NCI-H748 (cell line): ENCODE results near the gene EFNA5.

Experiments
- DNase-seq: peaks from one replicate; lab custom pipeline; 2025; ENCODE audit not compliant: unreplicated experiment; lab: John Stamatoyannopoulos, UW

Gene EFNA5

DNA sequence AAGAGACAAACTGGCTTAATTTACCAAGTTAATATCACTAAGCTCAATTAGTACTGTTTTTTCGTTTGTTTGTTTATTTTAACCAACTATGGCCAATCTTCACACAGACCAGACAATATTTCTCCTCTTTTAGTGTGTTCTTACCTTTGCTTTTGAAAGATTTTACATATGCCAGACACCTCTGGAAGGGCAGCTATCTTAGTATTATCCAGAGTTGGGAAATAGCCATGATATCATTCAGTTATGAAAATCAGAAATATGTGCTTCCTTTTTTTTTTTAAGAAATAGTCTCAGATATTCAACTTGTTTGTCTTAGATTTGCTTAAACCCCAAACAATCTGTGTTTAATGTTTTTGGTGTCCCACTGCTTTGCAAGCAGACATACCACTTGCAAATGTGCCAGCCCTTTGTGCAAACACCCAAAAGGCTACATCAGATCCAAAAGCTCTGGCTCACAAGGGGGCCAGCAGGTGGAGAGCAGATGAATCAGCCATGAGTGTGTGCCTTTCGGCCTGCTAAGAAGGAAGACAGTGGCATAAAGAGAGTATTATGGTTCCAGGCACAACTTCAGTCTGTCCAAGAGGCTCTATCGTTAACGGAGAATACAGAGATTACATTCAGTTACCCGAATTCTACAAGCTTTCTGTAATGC is 147.6 kb downstream of the EFNA5 start:
- DNase-seq: no peak

DNA sequence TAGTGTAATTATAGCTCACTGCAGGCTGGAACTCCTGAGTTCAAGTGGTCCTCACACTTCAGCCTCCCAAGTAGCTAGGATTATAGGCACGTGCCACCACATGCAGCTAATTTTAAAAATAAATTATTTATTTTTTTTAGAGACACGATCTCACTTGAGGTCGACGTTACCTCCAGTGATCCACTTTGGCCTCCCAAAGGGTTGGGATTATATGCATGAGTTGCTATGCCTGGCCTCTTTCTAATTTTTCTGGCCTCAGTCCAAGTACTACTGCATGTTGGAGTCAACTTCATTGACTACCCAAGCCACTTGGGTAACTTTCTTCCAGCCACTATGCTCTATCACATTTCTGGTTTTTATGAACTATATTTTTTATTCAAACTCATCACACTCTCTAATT is 148.3 kb downstream of the EFNA5 start:
- no peak for DNase-seq

DNA sequence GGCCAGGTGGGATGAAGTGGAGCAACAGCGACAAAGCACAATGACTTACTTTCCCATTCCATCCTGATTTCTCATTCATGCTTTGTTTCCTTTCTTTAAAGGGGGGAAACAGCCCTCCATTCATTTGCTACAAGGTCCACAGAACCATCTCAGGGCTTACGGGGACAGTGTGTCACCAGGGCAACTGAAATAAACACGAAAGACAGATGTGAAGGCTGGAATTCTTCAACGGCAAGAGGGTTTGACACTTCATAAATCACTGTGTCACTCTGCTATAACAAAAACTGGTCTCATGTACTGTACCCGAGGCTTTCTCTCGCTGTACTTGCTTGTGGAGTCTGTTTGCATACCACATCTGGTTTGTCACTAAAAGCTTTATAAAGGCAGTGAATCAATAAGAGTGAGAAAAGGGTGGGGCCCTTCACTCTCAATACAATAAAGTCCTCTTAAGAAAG is 150.8 kb downstream of the EFNA5 start:
- DNase-seq: peak; percentile 91

DNA sequence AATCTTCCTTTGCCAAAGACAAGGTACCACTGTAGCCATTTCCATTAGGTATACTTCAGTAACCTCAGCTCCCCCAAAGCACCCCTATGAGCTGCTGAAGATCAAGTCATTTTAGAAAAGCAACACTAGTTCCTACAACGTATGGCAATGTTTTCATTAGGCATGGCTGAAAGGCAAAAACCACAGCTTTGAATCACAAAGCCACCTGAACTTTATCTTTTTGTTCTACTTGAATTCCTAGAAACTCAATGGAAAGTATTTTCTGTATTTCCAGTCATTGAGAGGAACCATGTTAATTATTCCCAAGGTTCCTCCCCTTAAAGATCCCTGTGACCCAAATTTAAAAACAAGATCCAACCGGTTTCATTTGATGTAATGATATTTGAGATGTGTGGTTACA is 152.1 kb downstream of the EFNA5 start:
- no peak for DNase-seq

DNA sequence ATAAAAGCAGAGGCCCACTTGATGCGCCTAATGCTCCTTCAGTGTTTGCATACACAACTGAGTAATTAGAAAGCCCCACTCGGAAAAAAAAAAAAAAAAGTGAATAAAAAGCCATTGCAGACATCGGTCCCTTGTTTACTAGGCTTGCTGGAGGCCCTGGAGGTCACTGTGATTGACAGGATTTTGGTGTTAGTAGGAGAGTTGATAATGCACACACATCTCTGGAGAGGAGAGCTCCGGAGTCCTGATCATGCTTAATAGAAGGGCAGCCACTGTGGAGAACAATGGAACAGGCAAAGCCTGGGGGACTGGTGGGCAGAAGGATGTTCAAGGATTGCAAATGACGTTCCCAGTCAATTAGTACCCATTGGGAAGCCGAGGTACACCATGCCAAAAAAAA is 152.5 kb downstream of the EFNA5 start:
- DNase-seq: peak; percentile 79

DNA sequence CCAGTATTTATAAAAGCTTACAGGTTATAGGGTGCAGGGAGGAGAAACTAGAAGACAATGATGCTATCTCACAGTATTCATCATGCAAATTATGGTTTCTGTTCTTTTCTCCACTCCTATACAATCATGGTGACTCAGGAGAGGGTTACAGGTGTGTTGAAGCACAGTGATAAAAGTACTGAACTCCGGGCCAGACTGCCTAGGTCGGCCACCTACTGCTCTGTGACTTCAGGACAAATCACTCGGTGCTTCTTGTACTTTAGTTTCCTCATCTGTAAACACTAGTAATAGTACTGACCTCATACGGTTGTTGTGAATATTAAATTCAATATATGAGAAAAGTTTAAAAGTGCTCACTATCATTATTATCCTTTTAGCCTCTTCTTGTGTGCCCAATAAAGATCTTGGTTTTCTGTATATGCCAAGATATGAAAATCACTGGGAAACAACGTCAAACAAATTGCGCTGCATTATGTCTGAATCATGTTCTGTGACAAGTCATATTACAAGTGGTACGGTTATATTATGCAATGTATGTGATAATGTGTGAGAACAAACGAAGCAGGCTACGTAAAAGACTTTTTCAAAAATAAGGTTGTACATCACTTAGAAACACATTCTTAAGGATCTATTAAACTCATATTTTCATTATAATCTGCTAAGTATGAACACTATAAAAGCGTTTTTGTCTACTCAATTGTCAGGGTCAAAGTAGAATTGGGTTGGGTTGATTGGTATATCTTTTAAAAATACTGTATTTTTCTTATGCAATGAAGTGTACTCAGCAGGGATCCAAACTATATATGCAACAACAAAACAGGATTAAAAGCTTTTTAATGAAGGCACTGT is 153.3 kb downstream of the EFNA5 start:
- no peak for DNase-seq

- peak; percentile 28 for DNase-seq
These were observed 154.1 kb downstream of the EFNA5 start for GRCh38 chr5:107516452-107517184.

DNA sequence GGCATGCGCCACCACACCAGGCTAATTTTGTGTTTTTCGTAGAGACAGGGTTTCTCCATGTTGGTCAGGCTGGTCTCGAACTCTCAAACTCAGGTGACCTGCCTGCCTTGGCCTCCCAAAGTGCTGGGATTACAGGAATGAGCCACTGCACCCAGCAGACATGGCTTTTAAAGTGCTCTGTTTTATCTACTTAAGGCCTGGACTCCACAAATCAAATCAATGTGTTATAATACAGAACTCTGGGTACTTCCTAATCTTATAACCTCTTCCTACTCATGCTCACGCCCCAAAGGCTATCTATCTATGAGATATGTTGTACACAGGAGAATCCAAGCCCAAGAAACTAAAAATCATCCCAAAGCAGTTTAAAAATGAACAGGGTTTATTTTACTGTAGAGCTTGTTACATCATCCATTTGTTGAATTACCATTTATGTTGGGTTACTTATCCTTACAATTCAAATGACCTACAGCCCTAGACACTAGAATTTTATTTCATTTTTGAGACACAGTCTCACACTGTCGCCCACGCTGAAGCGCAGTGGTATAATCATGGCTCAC is 155.1 kb downstream of the EFNA5 start:
- no peak for DNase-seq

DNA sequence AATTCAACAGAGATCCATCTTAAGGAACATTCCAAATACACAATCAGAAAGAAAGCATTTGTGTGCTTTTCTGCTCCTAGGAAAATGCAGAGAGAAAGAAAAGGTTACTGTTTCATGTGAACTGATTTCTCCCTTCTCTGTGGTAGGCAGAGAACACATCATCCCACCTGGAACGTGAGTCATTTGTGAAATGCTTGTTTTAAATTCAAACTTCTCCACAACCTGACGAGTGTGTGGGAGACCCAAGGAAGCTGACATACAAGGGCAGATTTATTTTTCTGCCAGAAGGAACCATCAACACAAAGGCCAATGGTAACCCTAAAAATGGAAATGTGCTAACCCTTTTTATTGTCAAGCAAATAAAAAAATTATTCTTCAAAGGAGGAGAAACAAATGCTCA is 156.4 kb downstream of the EFNA5 start:
- DNase-seq: no peak

DNA sequence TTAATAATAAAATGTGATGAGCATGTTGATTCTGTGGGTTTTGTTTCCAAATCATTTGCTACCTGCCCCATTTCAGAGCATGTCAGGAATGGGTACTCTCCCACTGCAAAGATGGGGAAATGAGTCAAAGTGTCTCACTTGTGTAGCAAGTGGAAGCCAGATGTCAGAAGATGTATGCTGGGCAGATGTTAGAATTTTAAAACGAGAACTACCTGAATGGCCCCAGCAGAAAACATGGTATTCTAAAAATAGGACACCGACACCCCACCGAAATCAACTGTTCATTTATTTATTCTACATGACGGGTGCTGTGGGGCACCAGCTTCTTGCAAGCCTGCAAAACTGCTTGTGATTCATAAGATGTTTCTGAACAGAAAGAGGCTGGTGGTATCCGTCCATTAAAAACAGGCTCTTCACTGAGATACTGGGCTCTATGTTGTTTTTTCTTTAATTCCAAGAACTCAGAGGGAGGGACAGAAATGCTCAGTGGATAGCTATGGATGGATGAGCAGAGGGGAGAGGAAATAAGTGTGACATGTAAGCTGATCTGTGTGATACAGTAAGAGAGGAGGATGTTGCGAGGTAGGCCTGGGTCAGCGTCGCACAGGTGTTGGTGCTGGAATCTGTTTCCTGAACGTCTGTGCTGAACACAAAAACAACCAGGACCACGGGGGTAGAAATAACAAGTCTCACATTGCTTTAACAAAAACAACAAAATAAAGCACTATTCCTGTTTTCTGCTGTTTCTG is 157.2 kb downstream of the EFNA5 start:
- DNase-seq: no peak

DNA sequence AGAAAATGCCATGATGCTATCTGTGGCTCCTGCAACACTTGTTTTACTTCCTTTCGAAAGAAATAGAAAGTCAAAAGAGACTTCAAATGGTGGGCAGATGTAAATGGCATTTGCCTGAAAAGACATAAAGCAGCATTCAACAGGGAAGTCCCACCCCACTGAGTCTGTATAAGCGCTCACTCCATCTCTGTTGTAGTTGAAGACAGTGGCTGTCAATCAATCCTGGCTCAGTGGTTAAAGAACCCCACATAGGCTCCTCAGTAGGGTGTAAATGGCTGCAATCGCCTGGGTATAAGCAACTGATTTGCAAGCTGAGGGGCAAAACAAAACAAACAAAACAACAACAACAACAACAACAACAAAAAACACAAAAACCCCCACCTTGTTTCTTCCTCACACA is 158.7 kb downstream of the EFNA5 start:
- DNase-seq: no peak

DNA sequence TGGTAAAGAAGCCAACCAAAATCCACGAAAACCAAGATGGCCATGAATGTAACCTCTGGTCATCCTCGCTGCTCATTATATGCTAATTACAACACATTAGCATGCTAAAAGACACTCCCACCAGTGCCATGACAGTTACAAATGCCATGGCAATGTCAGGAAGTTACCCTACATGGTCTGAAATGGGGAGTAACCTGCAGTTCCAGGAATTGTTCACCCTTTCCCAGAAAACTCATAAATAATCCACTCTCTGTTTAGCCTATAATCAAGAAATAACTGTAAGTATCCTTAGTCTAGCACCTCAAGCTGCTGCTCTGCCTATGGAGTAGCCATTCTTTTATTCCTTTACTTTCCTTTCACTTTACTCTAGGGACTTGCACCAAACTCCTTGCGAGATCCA is 160.6 kb downstream of the EFNA5 start:
- no peak for DNase-seq

DNA sequence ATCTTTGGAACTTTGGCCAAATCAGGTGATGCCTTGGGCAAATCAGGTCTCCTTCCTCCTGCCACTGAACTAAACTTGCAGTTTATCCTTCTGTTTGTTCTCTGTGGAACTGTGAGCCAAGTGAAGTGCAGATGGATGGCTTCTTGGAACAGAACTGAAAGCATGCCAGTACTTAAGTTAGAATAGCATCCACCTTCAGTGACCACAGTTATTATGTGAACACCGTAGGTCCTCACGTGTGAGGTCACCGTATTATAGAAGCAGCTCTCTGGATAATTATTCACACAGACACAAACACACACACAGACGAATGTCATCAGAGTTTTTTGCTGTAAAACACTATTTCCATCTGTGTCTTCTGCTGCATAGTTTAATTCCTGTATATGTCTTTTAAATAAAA is 162.6 kb downstream of the EFNA5 start:
- DNase-seq: no peak

DNA sequence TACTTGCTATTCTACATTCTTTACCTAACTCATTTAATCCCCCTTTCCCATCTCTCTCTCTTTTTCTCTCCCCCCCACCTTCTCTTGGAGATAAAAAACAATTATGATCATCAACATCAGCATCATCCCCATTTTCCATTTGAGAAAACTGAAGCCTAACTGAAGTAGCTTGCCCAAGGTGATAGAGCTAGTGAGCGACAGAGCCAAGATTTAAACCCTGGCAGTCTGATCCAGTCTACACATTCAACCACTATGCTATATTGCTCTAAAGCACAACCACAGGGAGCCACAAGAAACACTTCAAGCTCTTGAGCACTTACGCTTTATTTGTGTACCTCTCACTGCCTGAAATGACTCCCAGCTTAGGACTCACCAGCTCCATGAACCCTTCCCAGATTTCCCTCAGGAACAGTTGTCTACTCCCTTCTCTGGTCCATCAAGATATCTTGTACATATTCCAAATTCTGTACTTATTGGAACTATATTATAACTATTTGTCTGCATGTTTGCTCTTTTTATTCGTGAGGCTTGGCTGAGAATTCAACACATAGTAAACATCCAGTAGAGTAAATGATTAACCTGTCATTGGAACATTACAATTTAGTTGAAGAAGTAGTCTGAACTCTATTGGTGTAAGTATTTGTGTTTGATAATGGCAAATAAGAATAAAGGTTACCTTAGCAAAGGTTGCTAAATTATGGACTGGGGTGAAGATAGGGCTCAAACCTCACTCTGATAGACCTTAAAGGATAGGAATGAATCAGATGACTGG is 164.8 kb downstream of the EFNA5 start:
- DNase-seq: peak; percentile 46

DNA sequence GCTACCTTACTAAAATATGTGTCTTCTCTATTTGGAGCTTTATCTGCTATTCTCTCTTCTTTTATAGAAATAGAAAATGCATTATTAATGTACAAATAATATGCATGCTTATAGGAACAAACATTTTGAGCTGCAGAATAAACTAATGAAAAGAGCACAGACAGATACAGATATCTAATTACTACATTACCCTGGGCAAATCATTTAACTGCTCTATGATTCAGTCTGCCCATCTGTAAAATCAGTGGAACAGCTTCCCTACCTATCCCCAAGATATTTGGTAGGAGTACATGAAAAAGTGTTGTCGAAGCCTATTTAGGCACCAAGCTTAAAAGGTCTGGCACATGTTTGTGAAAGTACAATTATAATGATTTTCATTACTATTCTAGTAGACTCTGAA is 166.3 kb downstream of the EFNA5 start:
- DNase-seq: no peak

DNA sequence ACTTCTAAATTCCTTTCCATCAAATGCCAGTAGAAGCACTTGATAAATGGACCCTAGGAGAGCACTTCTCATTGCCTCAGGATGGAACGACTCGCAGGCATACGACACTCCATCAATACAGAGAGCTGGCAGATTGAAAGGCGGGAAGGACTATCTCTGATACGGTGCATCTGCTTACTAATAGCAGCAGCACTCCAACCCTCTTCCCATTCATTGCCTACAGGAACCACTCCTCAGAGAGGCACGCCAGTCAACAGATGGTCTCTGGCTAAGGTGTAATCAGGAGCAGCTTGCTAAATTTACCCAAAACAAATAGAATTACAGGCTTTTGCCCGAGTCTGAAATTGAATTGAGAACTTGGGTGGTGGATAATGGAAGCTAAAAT is 168.1 kb downstream of the EFNA5 start:
- DNase-seq: peak; percentile 95

- peak; percentile 69 for DNase-seq
These were observed 168.6 kb downstream of the EFNA5 start for GRCh38 chr5:107501965-107502675.

DNA sequence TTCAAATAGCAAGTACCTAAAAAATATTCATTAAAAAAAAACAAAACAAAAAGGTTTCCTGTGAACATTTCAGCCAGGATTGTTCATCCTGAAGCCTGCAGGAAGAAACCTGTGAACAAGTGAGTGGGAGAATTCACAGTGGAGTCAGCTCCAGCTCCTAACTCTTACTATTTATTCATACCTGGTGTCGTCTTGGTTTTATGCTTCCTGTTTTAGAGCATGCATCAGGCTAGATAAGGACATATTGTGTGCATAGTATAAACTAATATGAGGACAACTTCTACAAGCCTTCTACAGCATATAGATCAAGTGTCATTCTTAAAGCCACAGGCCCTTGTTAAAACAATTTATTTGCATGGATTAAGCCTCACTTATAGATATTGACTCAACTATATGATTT is 169.9 kb downstream of the EFNA5 start:
- DNase-seq: no peak

GRCh38 chr5:107500347-107500746 is 170.4 kb downstream of the EFNA5 start:
- no peak for DNase-seq
